SK-N-SH treated with all-trans-retinoic acid at 6 μM for 48 hours (cell line): ENCODE data around the gene SMARCD3.

Source experiments
- ATAC-seq: fragments of 200-7000 bp; cut with Tn5 transposase; 3 replicates; pipeline ENCODE4 v1.9.1; 2020; ENCODE audit warnings: mild to moderate bottlenecking, moderate library complexity
- ARNTL ChIP-seq: fragments of 450-650 bp; formaldehyde crosslinking; IDR thresholded peaks from 2 replicates; pipeline ENCODE4 v1.5.0; 2020; ENCODE audit warnings: low read depth, mild to moderate bottlenecking, moderate library complexity, borderline replicate concordance
- BACH2 ChIP-seq: fragments of 250-450 bp; sonication (Bioruptor Pico); IDR thresholded peaks from 2 replicates; pipeline ENCODE4 v1.9.0; 2021; ENCODE audit warnings: mild to moderate bottlenecking, borderline replicate concordance
- CREB5 ChIP-seq: fragments of 250-450 bp; sonication (Bioruptor Pico); IDR thresholded peaks from 2 replicates; pipeline ENCODE4 v1.5.1; 2020; ENCODE audit warnings: low read depth, mild to moderate bottlenecking, moderate library complexity
- CSDC2 ChIP-seq: fragments of 250-450 bp; sonication (Bioruptor Pico); IDR thresholded peaks from 2 replicates; pipeline ENCODE4 v1.5.0; 2020; ENCODE audit warnings: mild to moderate bottlenecking, moderate library complexity
- CSRNP3 ChIP-seq: fragments of 250-450 bp; sonication (Bioruptor Pico); IDR thresholded peaks from 2 replicates; pipeline ENCODE4 v1.5.1; 2021; ENCODE audit warnings: mild to moderate bottlenecking, moderate library complexity
- ESRRG ChIP-seq: fragments of 250-450 bp; sonication (Bioruptor Pico); IDR thresholded peaks from 2 replicates; pipeline ENCODE4 v1.6.1; 2021; ENCODE audit warnings: mild to moderate bottlenecking
- GLIS3 ChIP-seq: fragments of 250-450 bp; sonication (Bioruptor Pico); IDR thresholded peaks from 2 replicates; pipeline ENCODE4 v1.5.0; 2020; ENCODE audit warnings: mild to moderate bottlenecking, moderate library complexity
- ISL1 ChIP-seq: fragments of 250-450 bp; sonication (Bioruptor Pico); IDR thresholded peaks from 2 replicates; pipeline ENCODE4 v2.1.2; 2022; ENCODE audit warnings: mild to moderate bottlenecking, moderate library complexity
- OSR1 ChIP-seq: fragments of 250-450 bp; sonication (Bioruptor Pico); IDR thresholded peaks from 2 replicates; pipeline ENCODE4 v1.8.0; 2022; ENCODE audit warnings: moderate library complexity, mild to moderate bottlenecking, inconsistent platforms
- PATZ1 ChIP-seq: fragments of 250-450 bp; sonication (Bioruptor Pico); IDR thresholded peaks from 2 replicates; pipeline ENCODE4 v1.8.0; 2020; ENCODE audit warnings: mild to moderate bottlenecking, moderate library complexity, borderline replicate concordance
- PPARA ChIP-seq: fragments of 250-450 bp; sonication (Bioruptor Pico); IDR thresholded peaks from 2 replicates; pipeline ENCODE4 v1.5.0; 2020; ENCODE audit warnings: mild to moderate bottlenecking, borderline replicate concordance
- RARB ChIP-seq: fragments of 250-450 bp; sonication (Bioruptor Pico); IDR thresholded peaks from 2 replicates; pipeline ENCODE4 v1.8.0; 2021; ENCODE audit warnings: mild to moderate bottlenecking, moderate library complexity
- SNAI2 ChIP-seq: fragments of 250-450 bp; sonication (Bioruptor Pico); IDR thresholded peaks from 2 replicates; pipeline ENCODE4 v1.5.0; 2020; ENCODE audit warnings: mild to moderate bottlenecking, moderate library complexity
- TCF4 ChIP-seq: fragments of 250-450 bp; sonication (Bioruptor Pico); IDR thresholded peaks from 2 replicates; pipeline ENCODE4 v1.8.0; 2021; ENCODE audit warnings: mild to moderate bottlenecking, moderate library complexity, borderline replicate concordance
- TOX ChIP-seq: fragments of 250-450 bp; sonication (Bioruptor Pico); IDR thresholded peaks from 2 replicates; pipeline ENCODE4 v1.8.0; 2021; ENCODE audit warnings: mild to moderate bottlenecking, moderate library complexity, borderline replicate concordance
- ZC3H10 ChIP-seq: fragments of 250-450 bp; sonication (Bioruptor Pico); IDR thresholded peaks from 2 replicates; pipeline ENCODE4 v1.5.1; 2021; ENCODE audit warnings: mild to moderate bottlenecking, moderate library complexity
- ZFP3 ChIP-seq: fragments of 250-450 bp; sonication (Bioruptor Pico); IDR thresholded peaks from 2 replicates; pipeline ENCODE4 v1.5.0; 2020; ENCODE audit warnings: mild to moderate bottlenecking, moderate library complexity
- ZFP30 ChIP-seq: fragments of 450-650 bp; formaldehyde crosslinking; IDR thresholded peaks from 2 replicates; pipeline ENCODE4 v1.5.0; 2022; ENCODE audit warnings: mild to moderate bottlenecking, moderate library complexity
- ZNF70 ChIP-seq: fragments of 450-650 bp; formaldehyde crosslinking; IDR thresholded peaks from 2 replicates; pipeline ENCODE4 v1.5.0; 2020; ENCODE audit warnings: mild to moderate bottlenecking, moderate library complexity
- ZNF8 ChIP-seq: fragments of 450-650 bp; formaldehyde crosslinking; IDR thresholded peaks from 2 replicates; pipeline ENCODE4 v1.5.0; 2020; ENCODE audit warnings: mild to moderate bottlenecking, moderate library complexity
- TF ChIP-seq, protein P1 (sequence below): fragments of 250-450 bp; sonication (Bioruptor Pico); IDR thresholded peaks from 2 replicates; pipeline ENCODE4 v1.8.0; 2021; ENCODE audit warnings: low read depth, mild to moderate bottlenecking, moderate library complexity, borderline replicate concordance

The SMARCD3 gene

DNA sequence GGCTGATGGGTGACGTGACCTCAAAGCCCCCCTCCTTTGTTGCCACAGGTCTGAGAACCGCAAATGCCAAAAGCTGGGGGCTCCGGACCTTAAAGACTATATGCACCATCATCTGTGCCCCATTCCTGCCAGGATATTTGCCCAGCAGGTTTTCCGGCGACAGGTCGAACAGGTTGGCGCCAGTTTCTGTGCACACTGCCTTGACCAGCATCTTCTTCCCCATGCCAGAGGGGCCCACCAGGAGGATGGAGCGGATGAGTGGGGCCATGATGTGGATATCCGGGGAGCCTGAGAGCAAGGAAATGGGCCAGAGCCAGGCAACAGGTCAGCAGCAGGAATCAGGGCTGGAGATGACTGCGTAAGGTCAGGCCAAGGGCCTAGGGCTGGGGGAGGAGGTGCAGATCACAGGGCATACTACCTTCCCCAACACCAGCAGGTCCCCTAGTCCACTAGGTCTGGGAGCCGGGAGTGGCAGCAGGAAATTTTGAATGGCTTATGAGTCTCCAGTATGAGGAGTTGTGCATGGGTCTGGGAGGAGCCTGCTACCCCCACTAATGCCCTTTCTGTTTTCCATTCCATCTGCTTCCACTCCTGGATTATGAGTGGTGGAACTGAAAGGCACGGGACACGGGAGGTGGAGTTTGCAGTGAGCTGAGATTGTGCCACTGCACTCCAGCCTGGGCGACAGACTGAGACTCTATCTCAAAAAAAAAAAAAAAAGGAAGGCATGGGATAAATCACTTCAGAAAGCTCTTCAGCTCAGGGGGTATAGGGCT is 55.1 kb downstream of the SMARCD3 start:
- TF ChIP-seq TCF4 (CRISPR knock-in tag) (no peak), PPARA (no peak), ESRRG (CRISPR knock-in tag) (no peak), CREB5 (CRISPR knock-in tag) (no peak), ARNTL (CRISPR knock-in tag) (no peak)
- TF ChIP-seq, protein P1, sequence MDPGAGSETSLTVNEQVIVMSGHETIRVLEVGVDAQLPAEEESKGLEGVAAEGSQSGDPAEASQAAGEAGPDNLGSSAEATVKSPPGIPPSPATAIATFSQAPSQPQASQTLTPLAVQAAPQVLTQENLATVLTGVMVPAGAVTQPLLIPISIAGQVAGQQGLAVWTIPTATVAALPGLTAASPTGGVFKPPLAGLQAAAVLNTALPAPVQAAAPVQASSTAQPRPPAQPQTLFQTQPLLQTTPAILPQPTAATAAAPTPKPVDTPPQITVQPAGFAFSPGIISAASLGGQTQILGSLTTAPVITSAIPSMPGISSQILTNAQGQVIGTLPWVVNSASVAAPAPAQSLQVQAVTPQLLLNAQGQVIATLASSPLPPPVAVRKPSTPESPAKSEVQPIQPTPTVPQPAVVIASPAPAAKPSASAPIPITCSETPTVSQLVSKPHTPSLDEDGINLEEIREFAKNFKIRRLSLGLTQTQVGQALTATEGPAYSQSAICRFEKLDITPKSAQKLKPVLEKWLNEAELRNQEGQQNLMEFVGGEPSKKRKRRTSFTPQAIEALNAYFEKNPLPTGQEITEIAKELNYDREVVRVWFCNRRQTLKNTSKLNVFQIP (CRISPR knock-in tag) = no peak
- TF ChIP-seq, all 23 proteins: peak for 0
- no peak for ATAC-seq

GRCh38 chr7:151192002-151192539 is 56.4 kb downstream of the SMARCD3 start:
- ATAC-seq = no peak
- TF ChIP-seq TOX (CRISPR knock-in tag) = no peak
- TF ChIP-seq CREB5 (CRISPR knock-in tag) = no peak
- TF ChIP-seq ISL1 (CRISPR knock-in tag) = no peak
- no peak for TF ChIP-seq OSR1 (CRISPR knock-in tag)
- TF ChIP-seq ZC3H10 (CRISPR knock-in tag) = no peak
- no peak for TF ChIP-seq ZFP30 (CRISPR knock-in tag)
- TF ChIP-seq PPARA = no peak
- no peak for TF ChIP-seq CSDC2 (CRISPR knock-in tag)
- no peak for TF ChIP-seq ARNTL (CRISPR knock-in tag)
- no peak for TF ChIP-seq CSRNP3
- no peak for TF ChIP-seq ZNF70 (CRISPR knock-in tag)

DNA sequence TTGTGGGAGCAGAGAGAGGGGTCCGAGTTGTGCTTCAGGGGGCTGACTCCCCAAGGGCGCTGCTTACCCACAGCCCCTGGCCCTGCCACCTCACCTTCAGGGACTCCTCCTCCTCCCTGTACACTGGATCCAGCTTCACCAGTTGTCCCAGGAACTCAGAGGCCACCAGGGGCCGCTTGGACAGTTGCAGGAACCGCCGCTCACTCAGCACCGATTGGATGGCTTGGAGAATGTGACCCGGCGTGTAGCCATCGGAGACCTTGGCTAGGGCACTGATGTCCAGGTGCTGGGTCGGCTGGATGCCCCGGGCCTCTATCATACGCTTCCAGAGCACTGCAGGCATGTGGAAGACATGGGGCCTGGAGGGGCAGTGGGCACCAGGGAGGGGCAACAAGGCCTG is 57.0 kb downstream of the SMARCD3 start:
- TF ChIP-seq PATZ1 (CRISPR knock-in tag) = no peak
- no peak for TF ChIP-seq CREB5 (CRISPR knock-in tag)
- ATAC-seq = no peak

- TF ChIP-seq SNAI2 (CRISPR knock-in tag) (no peak), ZNF8 (CRISPR knock-in tag) (no peak), ZFP3 (CRISPR knock-in tag) (no peak), ZNF70 (CRISPR knock-in tag) (no peak), ARNTL (CRISPR knock-in tag) (no peak), ZFP30 (CRISPR knock-in tag) (no peak), CSRNP3 (no peak), BACH2 (CRISPR knock-in tag) (no peak), GLIS3 (CRISPR knock-in tag) (no peak), PPARA (no peak), RARB (CRISPR knock-in tag) (no peak), ISL1 (CRISPR knock-in tag) (no peak)
Observed at GRCh38 chr7:151189038-151189437, 59.5 kb downstream of the SMARCD3 start.

More at GRCh38 chr7:151189038-151189437, 59.5 kb downstream of the SMARCD3 start:
- ATAC-seq = no peak
